ENCODE data around the gene SEC62.

The SEC62 gene

GRCh38 chr3:169946336-169946735 is 20.3 kb upstream of the SEC62 start:
- DNase-seq (ENCODE audit: insufficient read length), result no peak
- no peak for FAIRE-seq
- TF ChIP-seq POLR2A (IDR thresholded peaks at IDR 0.05; ENCODE audit: low read depth, low read length) (no peak), POLR2AphosphoS5 (IDR thresholded peaks at IDR 0.05; ENCODE audit: low read depth, low read length) (no peak), TAF1 (IDR thresholded peaks at IDR 0.05; ENCODE audit: borderline replicate concordance, low read depth, low read length) (no peak)

GRCh38 chr3:169948559-169949448 is 17.8 kb upstream of the SEC62 start:
- peak; percentile 80 for FAIRE-seq
- DNase-seq (ENCODE audit: insufficient read length), result no peak
- TF ChIP-seq POLR2A (IDR thresholded peaks at IDR 0.05; ENCODE audit: low read depth, low read length) (no peak), TAF1 (IDR thresholded peaks at IDR 0.05; ENCODE audit: borderline replicate concordance, low read depth, low read length) (no peak), POLR2AphosphoS5 (IDR thresholded peaks at IDR 0.05; ENCODE audit: low read depth, low read length) (no peak)

GRCh38 chr3:169952045-169952444 is 14.6 kb upstream of the SEC62 start:
- no peak for TF ChIP-seq POLR2A (IDR thresholded peaks at IDR 0.05; ENCODE audit: low read depth, low read length)
- TF ChIP-seq POLR2AphosphoS5 (IDR thresholded peaks at IDR 0.05; ENCODE audit: low read depth, low read length), result no peak
- no peak for TF ChIP-seq TAF1 (IDR thresholded peaks at IDR 0.05; ENCODE audit: borderline replicate concordance, low read depth, low read length)
- FAIRE-seq (peak; percentile 53), DNase-seq (ENCODE audit: insufficient read length) (no peak)

GRCh38 chr3:169953462-169954141 is 13.0 kb upstream of the SEC62 start:
- FAIRE-seq (peak; percentile 78), DNase-seq (ENCODE audit: insufficient read length) (no peak)
- no peak for TF ChIP-seq POLR2A (IDR thresholded peaks at IDR 0.05; ENCODE audit: low read depth, low read length)
- TF ChIP-seq TAF1 (IDR thresholded peaks at IDR 0.05; ENCODE audit: borderline replicate concordance, low read depth, low read length), result no peak
- TF ChIP-seq POLR2AphosphoS5 (IDR thresholded peaks at IDR 0.05; ENCODE audit: low read depth, low read length), result no peak

- peak; percentile 94 for FAIRE-seq
- TF ChIP-seq POLR2A (IDR thresholded peaks at IDR 0.05; ENCODE audit: low read depth, low read length) (no peak), POLR2AphosphoS5 (IDR thresholded peaks at IDR 0.05; ENCODE audit: low read depth, low read length) (no peak), TAF1 (IDR thresholded peaks at IDR 0.05; ENCODE audit: borderline replicate concordance, low read depth, low read length) (no peak)
- DNase-seq (ENCODE audit: insufficient read length), result no peak
Measured at GRCh38 chr3:169954142-169954756, 12.4 kb upstream of the SEC62 start.

GRCh38 chr3:169955406-169955805 is 11.2 kb upstream of the SEC62 start:
- FAIRE-seq, result no peak
- TF ChIP-seq TAF1 (IDR thresholded peaks at IDR 0.05; ENCODE audit: borderline replicate concordance, low read depth, low read length) (no peak), POLR2AphosphoS5 (IDR thresholded peaks at IDR 0.05; ENCODE audit: low read depth, low read length) (no peak), POLR2A (IDR thresholded peaks at IDR 0.05; ENCODE audit: low read depth, low read length) (no peak)
- DNase-seq (ENCODE audit: insufficient read length), result no peak

- peak; percentile 51 for FAIRE-seq
- DNase-seq (ENCODE audit: insufficient read length), result no peak
- no peak for TF ChIP-seq TAF1 (IDR thresholded peaks at IDR 0.05; ENCODE audit: borderline replicate concordance, low read depth, low read length)
- no peak for TF ChIP-seq POLR2AphosphoS5 (IDR thresholded peaks at IDR 0.05; ENCODE audit: low read depth, low read length)
- TF ChIP-seq POLR2A (IDR thresholded peaks at IDR 0.05; ENCODE audit: low read depth, low read length), result no peak
Measured at GRCh38 chr3:169964176-169964575, 2.4 kb upstream of the SEC62 start.

GRCh38 chr3:169965562-169966427 is 812 bp upstream of the SEC62 start:
- DNase-seq (ENCODE audit: insufficient read length), result no peak
- TF ChIP-seq TAF1 (IDR thresholded peaks at IDR 0.05; ENCODE audit: borderline replicate concordance, low read depth, low read length) (no peak), POLR2AphosphoS5 (IDR thresholded peaks at IDR 0.05; ENCODE audit: low read depth, low read length) (no peak), POLR2A (IDR thresholded peaks at IDR 0.05; ENCODE audit: low read depth, low read length) (no peak)
- FAIRE-seq, result peak; percentile 50

- DNase-seq (ENCODE audit: insufficient read length), result peak; percentile 38
- TF ChIP-seq POLR2AphosphoS5 (IDR thresholded peaks at IDR 0.05; ENCODE audit: low read depth, low read length) (no peak), TAF1 (IDR thresholded peaks at IDR 0.05; ENCODE audit: borderline replicate concordance, low read depth, low read length) (no peak), POLR2A (IDR thresholded peaks at IDR 0.05; ENCODE audit: low read depth, low read length) (no peak)
- peak; percentile 66 for FAIRE-seq
Measured at GRCh38 chr3:169966951-169967915, 626 bp downstream of the SEC62 start.

Measured in GM12892 (cell line).